Calu3 (cell line): ENCODE results near the gene LRRTM2. TPM values are rescaled to one million over a fixed set of nuclear protein-coding genes. Genes with fewer than 3 reads are reported as not detected.

Experiments used
- BruUV-seq: library from RNA; stranded (reverse); fragments of 400-500 nt; replicated peaks from 2 replicates; lab custom pipeline; 2021; lab: Mats Ljungman, UMichigan
- CTCF ChIA-PET: fragments of 300-600 bp; sonication (Branson Sonifier 250); formaldehyde crosslinking; loops from one replicate; lab custom pipeline; 2022; ENCODE audit warnings: antibody characterized with exemption; lab: Charles Lee
- DNase-seq: peaks from one replicate; pipeline ENCODE4 v3.0.0; 2022
- H3K27ac Mint-ChIP-seq: one replicate; pipeline ENCODE4 v1.8.0; 2022; ENCODE audit warnings: mixed read lengths; ENCODE audit not compliant: unreplicated experiment
- H3K27me3 Mint-ChIP-seq: one replicate; pipeline ENCODE4 v1.8.0; 2022; ENCODE audit warnings: mixed read lengths; ENCODE audit not compliant: unreplicated experiment
- H3K36me3 Mint-ChIP-seq: one replicate; pipeline ENCODE4 v1.8.0; 2022; ENCODE audit warnings: mild to moderate bottlenecking, moderate library complexity, mixed read lengths; ENCODE audit not compliant: insufficient read depth, unreplicated experiment
- H3K4me1 Mint-ChIP-seq: one replicate; pipeline ENCODE4 v1.8.0; 2022; ENCODE audit warnings: mild to moderate bottlenecking, low read depth, mixed read lengths; ENCODE audit not compliant: unreplicated experiment
- H3K4me3 Mint-ChIP-seq: one replicate; pipeline ENCODE4 v1.8.0; 2022; ENCODE audit warnings: mild to moderate bottlenecking, low read depth, moderate library complexity, mixed read lengths; ENCODE audit not compliant: unreplicated experiment
- H3K9me3 Mint-ChIP-seq: one replicate; pipeline ENCODE4 v1.8.0; 2022; ENCODE audit warnings: low read depth, mixed read lengths; ENCODE audit not compliant: unreplicated experiment
- intact Hi-C: fragments of 100-400 bp; cut with micrococcal nuclease; formaldehyde crosslinking; loops from one replicate; pipeline ENCODE4 v1.10.0; 2022; ENCODE audit not compliant: unreplicated experiment
- total RNA-seq: library from RNA; stranded (reverse); gene quantifications from 2 replicates; pipeline ENCODE4 v1.2.3, GENCODE V29; 2022
- TF ChIP-seq, protein P1 (sequence below): fragments of 200-600 bp; IDR thresholded peaks from one replicate; pipeline ENCODE4 v1.8.0; 2022; ENCODE audit warnings: antibody characterized with exemption; ENCODE audit not compliant: unreplicated experiment

The LRRTM2 gene
- total RNA-seq, 1 experiment from 2014 or later = not detected

DNA sequence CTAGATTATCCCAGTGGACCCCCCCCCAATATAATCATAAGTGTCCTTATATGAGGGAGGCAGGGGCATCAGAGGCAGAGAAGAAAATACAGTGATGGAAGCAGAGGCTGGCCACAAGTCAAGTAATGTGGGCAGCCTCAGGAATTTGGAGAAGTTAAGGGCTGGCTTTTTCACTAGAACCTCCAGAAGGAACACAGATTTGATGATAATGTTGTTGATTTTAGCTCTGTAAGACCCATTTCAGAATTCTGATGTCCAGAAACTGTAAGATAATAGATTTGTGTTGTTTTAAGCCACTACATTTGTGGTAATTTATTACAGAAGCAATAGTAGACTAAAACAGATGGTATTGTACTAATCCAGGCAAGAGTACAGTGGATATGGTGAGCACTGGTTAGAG is 36.3 kb upstream of the LRRTM2 start:
- Mint-ChIP-seq H3K27me3 (no peaks in the 10 kb centered on the region), H3K27ac (peak overlapping the region; percentile 2), H3K4me1 (no peaks in the 10 kb centered on the region), H3K9me3 (no peaks in the 10 kb centered on the region), H3K36me3 (peaks cover 53% of the 10 kb centered on the region), H3K4me3 (no peak overlapping the region)
- TF ChIP-seq, protein P1, sequence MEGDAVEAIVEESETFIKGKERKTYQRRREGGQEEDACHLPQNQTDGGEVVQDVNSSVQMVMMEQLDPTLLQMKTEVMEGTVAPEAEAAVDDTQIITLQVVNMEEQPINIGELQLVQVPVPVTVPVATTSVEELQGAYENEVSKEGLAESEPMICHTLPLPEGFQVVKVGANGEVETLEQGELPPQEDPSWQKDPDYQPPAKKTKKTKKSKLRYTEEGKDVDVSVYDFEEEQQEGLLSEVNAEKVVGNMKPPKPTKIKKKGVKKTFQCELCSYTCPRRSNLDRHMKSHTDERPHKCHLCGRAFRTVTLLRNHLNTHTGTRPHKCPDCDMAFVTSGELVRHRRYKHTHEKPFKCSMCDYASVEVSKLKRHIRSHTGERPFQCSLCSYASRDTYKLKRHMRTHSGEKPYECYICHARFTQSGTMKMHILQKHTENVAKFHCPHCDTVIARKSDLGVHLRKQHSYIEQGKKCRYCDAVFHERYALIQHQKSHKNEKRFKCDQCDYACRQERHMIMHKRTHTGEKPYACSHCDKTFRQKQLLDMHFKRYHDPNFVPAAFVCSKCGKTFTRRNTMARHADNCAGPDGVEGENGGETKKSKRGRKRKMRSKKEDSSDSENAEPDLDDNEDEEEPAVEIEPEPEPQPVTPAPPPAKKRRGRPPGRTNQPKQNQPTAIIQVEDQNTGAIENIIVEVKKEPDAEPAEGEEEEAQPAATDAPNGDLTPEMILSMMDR = no peak
- intact Hi-C loops = loop anchor here (10.0 kb wide), 1 partner anchor 127 kb away; no protein-coding TSS in a partner anchor
- BruUV-seq = no TSS peak
- DNase-seq = no peak
- CTCF ChIA-PET = no interaction called here

DNA sequence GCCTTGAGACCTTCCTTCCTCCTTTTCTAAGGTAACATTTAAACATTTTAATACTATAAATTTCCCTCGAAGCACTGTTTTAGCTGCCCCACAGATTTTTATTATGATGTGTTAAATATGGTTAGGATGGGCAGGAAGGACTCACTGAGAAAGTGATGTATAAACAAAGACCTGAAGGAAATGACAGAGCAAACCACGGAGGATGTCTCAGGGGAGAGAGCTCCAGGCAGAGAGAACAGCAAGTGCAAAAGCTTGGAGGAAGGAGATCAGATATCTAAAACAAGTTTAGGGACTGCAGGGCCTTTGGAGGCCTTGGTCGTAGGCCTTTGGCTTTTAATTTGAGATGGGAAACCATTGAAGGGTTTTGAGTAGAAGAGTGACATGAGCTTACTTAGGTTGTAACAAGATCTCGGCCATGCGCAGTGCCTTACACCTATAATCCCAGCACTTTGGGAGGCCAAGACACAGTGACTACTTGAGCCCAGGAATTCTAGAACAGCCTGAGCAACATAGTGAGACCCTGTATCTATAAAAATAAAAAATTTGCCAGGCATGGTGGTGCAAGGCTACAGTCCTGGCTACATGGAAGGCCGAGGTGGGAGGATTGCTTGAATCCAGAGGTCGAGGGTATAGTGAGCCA is 35.5 kb upstream of the LRRTM2 start:
- CTCF ChIA-PET = no interaction called here
- H3K4me1 Mint-ChIP-seq = no peaks in the 10 kb centered on the region
- intact Hi-C loops = loop anchor here (10.0 kb wide), 1 partner anchor 126 kb away; no protein-coding TSS in a partner anchor
- DNase-seq = no peak
- H3K4me3 Mint-ChIP-seq = no peak overlapping the region
- no peaks in the 10 kb centered on the region for H3K9me3 Mint-ChIP-seq
- H3K27me3 Mint-ChIP-seq = no peaks in the 10 kb centered on the region
- H3K27ac Mint-ChIP-seq = no peak overlapping the region
- no TSS peak for BruUV-seq
- H3K36me3 Mint-ChIP-seq = peaks cover 46% of the 10 kb centered on the region
- TF ChIP-seq, protein P1 = no peak

DNA sequence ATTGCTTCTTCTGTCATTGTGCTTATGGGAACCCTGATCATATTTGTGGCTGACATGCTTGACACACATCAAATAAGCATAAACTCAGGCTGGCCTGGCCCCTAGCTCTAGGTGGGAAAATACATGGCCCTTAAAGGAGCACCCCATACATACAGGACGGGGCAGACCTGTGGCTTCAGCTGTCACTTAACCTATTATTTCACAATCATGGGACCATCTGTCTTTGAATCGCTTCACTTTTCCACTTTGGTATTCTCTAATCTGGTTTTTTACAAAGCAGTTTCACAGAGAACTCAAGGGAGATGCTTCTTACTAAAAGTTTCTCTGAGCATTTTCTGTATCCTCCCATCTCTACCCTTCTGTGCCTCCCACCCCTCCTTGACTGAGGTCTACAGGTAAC is 34.6 kb upstream of the LRRTM2 start:
- Mint-ChIP-seq H3K36me3 (peaks cover 49% of the 10 kb centered on the region), H3K9me3 (no peaks in the 10 kb centered on the region), H3K27me3 (no peaks in the 10 kb centered on the region), H3K4me1 (no peaks in the 10 kb centered on the region), H3K27ac (no peak overlapping the region), H3K4me3 (no peak overlapping the region)
- TF ChIP-seq, protein P1 = no peak
- CTCF ChIA-PET = no interaction called here
- DNase-seq = no peak
- intact Hi-C loops = loop anchor here (10.0 kb wide), 1 partner anchor 125 kb away; no protein-coding TSS in a partner anchor
- no TSS peak for BruUV-seq

DNA sequence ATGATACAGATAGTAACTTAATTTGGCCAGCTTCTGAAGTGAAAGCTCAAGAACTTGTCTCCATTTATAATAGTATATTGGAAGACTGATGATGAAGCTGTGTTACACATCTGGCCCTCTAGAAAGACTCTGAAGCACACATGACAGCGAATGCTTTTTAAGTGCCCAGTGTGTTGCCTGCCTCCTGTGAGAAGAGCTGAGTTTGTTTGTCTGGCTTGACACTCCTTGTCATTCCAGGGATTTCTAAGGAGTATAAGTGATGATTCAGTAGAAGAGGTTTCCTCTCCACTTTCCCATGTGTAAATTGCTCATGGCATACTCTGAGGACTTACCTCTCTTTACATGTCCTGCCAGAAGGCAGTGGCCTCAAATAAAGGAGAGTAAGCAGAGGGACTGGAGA is 30.4 kb upstream of the LRRTM2 start:
- Mint-ChIP-seq H3K36me3 (peaks cover 76% of the 10 kb centered on the region), H3K27ac (no peak overlapping the region), H3K27me3 (no peaks in the 10 kb centered on the region), H3K4me3 (no peak overlapping the region), H3K4me1 (no peaks in the 10 kb centered on the region), H3K9me3 (no peaks in the 10 kb centered on the region)
- TF ChIP-seq, protein P1 = no peak
- no TSS peak for BruUV-seq
- no peak for DNase-seq
- CTCF ChIA-PET = no interaction called here
- intact Hi-C loops = no loop called here
